Activated CD4-positive, CD25-positive, alpha-beta regulatory T cell treated with anti-CD3 and anti-CD28 coated beads, Interleukin-2, amount 50 U/mL, for 16 hours (primary cell): Measurements from ENCODE around the gene PTMA.
"Not testable (repeated sequence)": the region's sequence is repeated elsewhere in the genome, so short reads cannot be mapped to it uniquely, and the experiment has no call there.

Experiments
- DNase-seq: peaks from one replicate; pipeline ENCODE4 v3.0.0-alpha.2; 2020; ENCODE audit warnings: low read depth, low spot score

The PTMA gene, protein sequence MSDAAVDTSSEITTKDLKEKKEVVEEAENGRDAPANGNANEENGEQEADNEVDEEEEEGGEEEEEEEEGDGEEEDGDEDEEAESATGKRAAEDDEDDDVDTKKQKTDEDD

GRCh38 chr2:231707927-231708772 is at the start of gene PTMA:
Gene PTMA (plus strand): TSS chr2:231708525. CDS start chr2:231708707, 182 bp downstream.
- peak; percentile 100 for DNase-seq

DNA sequence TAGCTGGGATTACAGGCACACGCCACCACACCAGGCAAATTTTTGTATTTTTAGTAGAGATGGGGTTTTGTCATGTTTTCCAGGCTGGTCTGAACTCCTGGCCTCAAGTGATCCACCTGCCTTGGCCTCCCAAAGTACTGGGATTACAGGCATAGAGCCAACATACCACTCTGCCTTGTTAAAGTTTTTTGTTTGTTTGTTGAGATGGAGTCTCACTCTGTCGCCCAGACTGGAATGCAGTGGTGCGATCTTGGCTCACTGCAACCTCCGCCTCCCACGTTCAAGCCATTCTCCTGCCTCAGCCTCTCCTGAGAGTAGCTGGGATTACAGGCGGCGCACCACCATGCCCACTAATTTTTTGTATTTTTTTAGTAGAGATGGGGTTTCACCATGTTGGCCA is 48.3 kb upstream of the PTMA start:
- DNase-seq: not testable (repeated sequence)

DNA sequence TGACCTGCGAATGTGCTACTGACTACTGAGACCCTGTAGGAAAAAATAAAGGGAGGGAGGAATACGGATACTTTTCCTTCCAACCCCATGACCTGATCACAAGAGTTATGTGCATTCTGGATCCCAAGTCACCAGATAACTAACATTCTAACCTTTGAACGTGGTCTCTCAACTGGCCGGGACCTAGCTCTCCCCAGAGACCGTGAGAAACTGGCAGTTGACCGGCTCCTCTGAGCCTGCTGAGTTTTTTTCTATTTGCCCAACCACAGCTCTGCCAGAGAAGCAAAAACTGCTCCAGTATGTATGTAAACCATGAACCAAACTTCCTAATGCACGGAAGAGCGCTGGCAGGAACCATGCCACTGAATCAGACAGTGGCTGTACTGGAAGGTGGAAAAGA is 47.5 kb upstream of the PTMA start:
- DNase-seq: no peak

DNA sequence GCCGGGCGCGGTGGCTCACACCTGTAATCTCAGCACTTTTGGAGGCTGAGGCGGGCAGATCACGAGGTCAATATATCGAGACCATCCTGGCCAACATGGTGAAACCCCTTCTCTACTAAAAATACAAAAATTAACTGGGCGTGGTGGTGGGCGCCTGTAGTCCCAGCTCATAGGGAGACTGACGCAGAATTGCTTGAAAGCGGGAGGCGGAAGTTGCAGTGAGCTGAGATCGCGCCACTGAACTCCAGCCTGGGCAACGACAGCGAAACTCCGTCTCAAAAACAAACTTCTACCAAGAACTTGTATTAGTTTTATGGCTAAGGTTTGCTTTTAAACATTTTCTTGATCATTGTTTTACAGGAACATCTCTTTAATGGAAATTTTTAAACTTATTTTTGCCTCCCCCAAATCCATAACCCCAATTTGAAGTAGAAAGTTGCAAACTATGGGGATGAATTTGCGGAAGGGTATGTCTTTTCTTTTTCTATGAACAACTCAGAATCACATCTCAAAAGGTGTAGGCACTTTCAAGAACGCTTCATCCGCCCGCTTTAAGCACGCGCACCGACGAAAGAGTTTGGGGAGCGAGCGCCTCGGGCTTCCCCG is 46.8 kb upstream of the PTMA start:
- DNase-seq: no peak

- peak; percentile 93 for DNase-seq
These were observed 46.1 kb upstream of the PTMA start for GRCh38 chr2:231662028-231662810.

- DNase-seq: no peak
These were observed 45.4 kb upstream of the PTMA start for GRCh38 chr2:231662811-231663457.

DNA sequence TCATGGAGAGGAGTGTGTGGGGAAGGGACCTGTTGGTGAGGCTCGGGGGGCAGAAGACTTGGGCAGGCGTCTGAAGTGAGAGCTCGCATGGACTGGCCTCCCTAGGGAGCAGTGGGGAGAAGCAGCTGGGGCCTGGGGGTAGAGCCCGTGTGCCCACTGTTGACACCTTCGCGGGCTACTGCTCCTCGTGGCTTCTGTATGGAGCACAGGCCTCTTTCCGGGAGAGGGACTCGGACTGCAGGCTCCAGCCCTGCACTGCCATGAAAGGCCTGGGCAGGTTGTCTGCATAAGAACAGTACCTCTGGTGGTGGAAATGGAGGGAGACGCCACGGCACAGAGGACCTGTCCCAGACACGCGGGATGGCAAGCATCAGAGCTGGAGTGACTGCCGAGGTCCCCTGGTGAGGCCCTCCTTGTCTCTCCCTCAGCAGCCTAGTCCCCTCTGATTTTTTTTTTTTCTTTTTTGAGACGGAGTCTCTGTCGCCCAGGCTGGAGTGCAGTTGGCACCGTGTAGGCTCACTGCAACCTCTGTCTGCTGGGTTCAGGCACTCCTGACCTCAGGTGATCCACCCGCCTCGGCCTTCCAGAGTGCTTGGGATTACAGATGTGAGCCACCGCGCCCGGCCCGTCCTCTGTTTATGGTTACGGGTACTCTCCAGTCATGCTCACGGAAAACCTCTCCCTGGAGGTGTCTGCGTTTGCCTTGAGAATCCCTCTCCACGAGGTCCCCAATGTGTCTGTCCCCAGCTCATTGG is 44.7 kb upstream of the PTMA start:
- no peak for DNase-seq

GRCh38 chr2:231664727-231665126 is 43.6 kb upstream of the PTMA start:
- no peak for DNase-seq

GRCh38 chr2:231665245-231666170 is 42.8 kb upstream of the PTMA start:
- no peak for DNase-seq

GRCh38 chr2:231666171-231667095 is 41.9 kb upstream of the PTMA start:
- DNase-seq: no peak

GRCh38 chr2:231667096-231667427 is 41.3 kb upstream of the PTMA start:
- DNase-seq: no peak

DNA sequence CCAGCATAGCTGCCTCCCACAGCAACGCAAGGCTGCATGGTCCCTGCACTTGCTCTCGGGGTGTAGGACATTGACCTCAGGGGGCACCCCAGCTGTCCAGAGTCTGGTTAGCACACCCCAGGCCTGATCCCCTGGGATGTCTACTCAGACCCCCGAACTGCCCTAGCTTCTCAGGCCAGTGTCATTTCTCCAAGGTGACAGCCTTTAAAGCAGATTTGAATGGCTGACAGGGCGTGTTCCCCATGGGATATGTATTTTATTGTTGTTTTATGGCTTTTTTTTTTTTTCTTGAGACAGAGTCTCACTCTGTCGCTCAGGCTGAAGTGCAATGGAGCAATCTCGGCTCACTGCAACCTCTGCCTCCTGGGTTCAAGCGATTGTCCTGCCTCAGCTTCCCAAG is 40.8 kb upstream of the PTMA start:
- no peak for DNase-seq

GRCh38 chr2:231668981-231669380 is 39.3 kb upstream of the PTMA start:
- DNase-seq: no peak

- DNase-seq: no peak
These were observed 36.9 kb upstream of the PTMA start for GRCh38 chr2:231671270-231672050.

DNA sequence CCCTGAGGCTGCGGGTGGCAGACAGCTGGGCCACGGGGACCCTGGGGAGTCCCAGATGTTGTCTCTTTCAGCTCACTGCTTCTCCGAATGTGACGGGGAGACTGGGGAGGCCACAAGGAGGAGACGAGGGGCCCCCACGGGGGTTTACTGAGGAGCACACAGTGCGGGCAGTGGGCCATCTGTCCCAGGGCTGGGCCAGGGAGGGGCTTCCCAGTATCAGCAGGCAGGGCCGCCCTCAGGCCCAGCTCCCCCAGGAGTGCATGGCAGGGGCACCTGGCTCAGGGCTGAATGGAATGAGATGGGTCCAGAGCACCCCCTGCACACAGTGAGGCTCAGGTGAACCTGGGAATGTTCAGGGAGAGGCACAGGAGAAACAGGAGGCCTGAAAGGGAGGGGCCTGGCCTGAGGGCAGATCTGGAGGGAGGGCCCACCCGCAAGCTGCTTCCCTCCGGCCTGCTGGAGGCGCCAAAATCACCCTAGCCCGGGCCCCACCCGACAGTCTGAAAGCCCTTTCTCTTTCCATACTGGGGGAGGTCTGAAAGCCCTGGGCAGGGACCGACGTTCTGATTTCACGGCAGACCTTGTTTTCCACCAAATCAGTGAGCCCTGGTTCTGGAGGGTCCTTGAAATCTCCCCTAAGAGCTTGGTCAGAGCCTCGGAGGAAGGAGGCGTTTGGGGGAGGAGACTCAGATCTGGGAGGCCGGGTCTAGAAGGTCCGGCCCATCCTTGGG is 35.5 kb upstream of the PTMA start:
- DNase-seq: no peak

- no peak for DNase-seq
These were observed 35.0 kb upstream of the PTMA start for GRCh38 chr2:231673348-231673770.

DNA sequence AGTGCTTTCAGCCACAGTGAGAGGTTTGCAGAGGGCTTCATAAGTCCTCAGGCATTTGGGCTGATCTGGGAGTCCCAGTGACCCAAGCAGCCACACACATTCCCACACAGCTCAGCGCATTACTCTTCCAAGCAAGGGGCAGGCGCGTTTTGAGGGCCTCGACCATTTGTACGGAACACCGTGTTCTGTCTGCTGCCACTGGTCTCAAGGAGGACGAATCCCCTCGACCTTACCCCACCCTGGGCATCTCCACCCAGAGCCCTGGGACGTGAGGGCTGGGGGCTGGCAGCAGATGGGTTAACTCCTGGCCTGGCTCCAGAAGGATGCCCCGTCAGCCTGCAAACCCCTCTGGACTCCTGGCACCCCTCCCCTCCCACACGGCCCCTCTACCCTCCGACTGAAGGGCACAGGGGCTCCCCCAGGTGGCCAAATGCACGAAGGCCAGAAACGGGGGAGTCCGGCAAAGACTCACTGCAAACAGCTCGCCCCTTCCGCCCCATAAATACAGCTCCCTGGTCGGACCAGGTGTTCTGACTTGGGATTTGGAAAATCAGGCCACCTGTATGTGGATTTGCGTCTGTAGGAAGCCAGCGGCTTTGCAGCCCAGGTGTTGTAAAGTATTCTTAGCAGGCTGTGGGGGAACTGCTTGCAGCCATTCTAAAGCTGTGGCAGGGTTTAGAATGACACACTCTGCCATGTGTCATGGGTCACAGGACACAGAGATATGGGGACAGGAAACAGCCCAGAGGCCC is 33.6 kb upstream of the PTMA start:
- peak; percentile 17 for DNase-seq
